HepG2 (cell line): Measurements from ENCODE around the gene MAB21L4.

Experiments
- CTCF ChIP-seq: sonication (generic); formaldehyde crosslinking; IDR thresholded peaks from 2 replicates; pipeline ENCODE4 v1.5.0; 2020; ENCODE audit warnings: mild to moderate bottlenecking, missing genetic modification reagents, moderate library complexity
- EZH2 ChIP-seq: conservative IDR thresholded peaks from 2 replicates; pipeline ENCODE4 v1.6.1; 2012; ENCODE audit warnings: mild to moderate bottlenecking, low read depth, low read length, moderate library complexity
- MAFG ChIP-seq: sonication (generic); formaldehyde crosslinking; IDR thresholded peaks from 2 replicates; pipeline ENCODE4 v1.5.1; 2020; ENCODE audit warnings: mild to moderate bottlenecking, missing genetic modification reagents
- NBN ChIP-seq: fragments of 450-650 bp; conservative IDR thresholded peaks from 2 replicates; pipeline ENCODE4 v1.6.1; 2017
- REPIN1 ChIP-seq: sonication (generic); formaldehyde crosslinking; IDR thresholded peaks from 2 replicates; pipeline ENCODE4 v1.8.0; 2022; ENCODE audit warnings: missing genetic modification reagents, low read depth, mild to moderate bottlenecking, borderline replicate concordance
- SIN3A ChIP-seq: IDR thresholded peaks from 2 replicates; pipeline ENCODE4 v1.6.1; 2011; ENCODE audit warnings: low read depth, mild to moderate bottlenecking, control low read depth, low read length, borderline replicate concordance
- ZBTB25 ChIP-seq: IDR thresholded peaks from 2 replicates; pipeline ENCODE4 v1.6.1; 2018; ENCODE audit warnings: missing genetic modification reagents
- ZBTB44 ChIP-seq: sonication (generic); formaldehyde crosslinking; IDR thresholded peaks from 2 replicates; pipeline ENCODE4 v1.4.0; 2020; ENCODE audit warnings: missing genetic modification reagents
- ZNF280D ChIP-seq: sonication (generic); formaldehyde crosslinking; IDR thresholded peaks from 2 replicates; pipeline ENCODE4 v1.5.1; 2020; ENCODE audit warnings: mild to moderate bottlenecking, missing genetic modification reagents
- ZZZ3 ChIP-seq: sonication (generic); formaldehyde crosslinking; IDR thresholded peaks from 2 replicates; pipeline ENCODE4 v1.4.0; 2020; ENCODE audit warnings: missing genetic modification reagents, mild to moderate bottlenecking, borderline replicate concordance

- TF ChIP-seq REPIN1 (no peak), ZZZ3 (CRISPR knock-in tag) (no peak), EZH2 (no peak), ZNF280D (CRISPR knock-in tag) (no peak), ZBTB44 (CRISPR knock-in tag) (no peak), SIN3A (no peak), MAFG (CRISPR knock-in tag) (no peak), NBN (no peak), ZBTB25 (no peak), CTCF (no peak)
Observed at GRCh38 chr2:240922982-240923537, 27.1 kb upstream of the MAB21L4 start.
